Tibial nerve (tissue), 4 donors: ENCODE data around the gene RNU1-3. TPM values are rescaled to one million over a fixed set of nuclear protein-coding genes. Genes with fewer than 3 reads are reported as not detected.
"Not testable (repeated sequence)": the region's sequence is repeated elsewhere in the genome, so short reads cannot be mapped to it uniquely, and the experiment has no call there.

Experiments used
- DNase-seq, 2 donors: peaks; one replicate each; pipeline ENCODE4 v3.0.0-alpha.2; 2019; ENCODE audit warnings: low spot score in 2 of 2
- H3K27ac ChIP-seq, 4 donors: fragments of 200-600 bp; sonication (generic) in 3 of 4; one replicate each; pipeline ENCODE4 v1.5.1; 2017 to 2019; ENCODE audit warnings: mild to moderate bottlenecking in 1 of 4
- H3K27me3 ChIP-seq, 2 donors: fragments of 200-600 bp; sonication (generic) in 1 of 2; one replicate each; pipeline versions ENCODE4 v1.5.1 to v1.6.0; 2017 to 2019
- H3K36me3 ChIP-seq, 3 donors: fragments of 200-600 bp; sonication (generic); one replicate each; pipeline ENCODE4 v1.5.1; 2018 to 2019
- H3K4me1 ChIP-seq, 4 donors: fragments of 200-600 bp; sonication (generic) in 3 of 4; one replicate each; pipeline ENCODE4 v1.5.1; 2017 to 2019
- H3K4me3 ChIP-seq, 4 donors: fragments of 200-600 bp; sonication (generic) in 3 of 4; one replicate each; pipeline ENCODE4 v1.5.1; 2017 to 2019; ENCODE audit warnings: mild to moderate bottlenecking in 1 of 4, moderate library complexity in 1 of 4
- H3K9me3 ChIP-seq, 4 donors: fragments of 200-600 bp; sonication (generic) in 3 of 4; one replicate each; pipeline ENCODE4 v1.5.1; 2017 to 2019
- EP300 ChIP-seq, 2 donors: sonication (generic); formaldehyde crosslinking; IDR thresholded peaks; one replicate each; pipeline ENCODE4 v1.6.1; 2017; ENCODE audit warnings: antibody characterized with exemption in 2 of 2, mild to moderate bottlenecking in 1 of 2
- POLR2A ChIP-seq, 2 donors: fragments of 450-650 bp; IDR thresholded peaks; one replicate each; pipeline ENCODE4 v1.6.1; 2017; ENCODE audit warnings: antibody characterized with exemption in 2 of 2, mild to moderate bottlenecking in 2 of 2, moderate library complexity in 2 of 2
- WGBS, 2 donors: methylation state at CpG; one replicate each; pipeline ENCODE4 v1.1.5; 2018; 5-methylcytosine and 5-hydroxymethylcytosine counted together
- total RNA-seq, 4 donors: library from RNA; depleted of rRNA; stranded (reverse); fragments of >200 nt; gene quantifications; one replicate each; pipeline ENCODE4 v1.1.0, GENCODE V29; 2016
- TF ChIP-seq, protein P1 (sequence below), 5 experiments: fragments of 200-600 bp in 3 of 5; fragments of 450-650 bp in 2 of 5; sonication (generic) in 3 of 5; IDR thresholded peaks; one replicate each; pipeline ENCODE4 v1.5.1; 2016 to 2019; ENCODE audit warnings: antibody characterized with exemption in 5 of 5, mild to moderate bottlenecking in 3 of 5, moderate library complexity in 2 of 5

Gene RNU1-3
- total RNA-seq, 4 donors from 2014 or later: under 0.01 TPM

DNA sequence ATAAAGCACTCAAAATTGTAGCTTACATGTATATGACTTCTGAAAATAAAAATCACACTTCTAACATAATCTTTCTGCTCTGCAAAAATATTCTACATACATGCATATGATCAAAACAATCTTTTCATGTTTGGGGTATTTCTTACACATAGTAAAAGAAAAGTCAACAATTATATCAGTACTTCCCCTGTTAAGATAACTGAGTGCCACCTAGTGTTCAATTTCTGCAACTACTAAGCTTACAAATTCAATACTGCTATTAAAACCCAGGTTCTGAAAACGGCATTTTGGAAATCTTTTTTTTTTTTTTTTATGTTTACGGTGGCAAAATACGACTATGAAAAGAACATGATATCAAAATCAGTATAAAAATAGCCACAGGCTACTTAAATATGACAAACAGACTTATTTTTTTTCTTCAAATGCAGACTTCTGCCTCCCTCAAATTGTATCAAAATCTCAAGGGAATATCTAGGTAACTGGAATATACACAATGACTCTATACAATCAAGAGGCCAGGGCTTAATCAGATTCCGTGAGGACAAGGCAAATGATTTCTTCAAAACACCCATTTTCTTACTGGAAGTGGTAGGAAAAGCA lies 18.1 kb upstream of the RNU1-3 start:
- not testable (repeated sequence) for H3K36me3 ChIP-seq, H3K4me1 ChIP-seq, DNase-seq, H3K9me3 ChIP-seq, H3K27ac ChIP-seq, H3K4me3 ChIP-seq
- WGBS, 2 donors: 1 to 6% methylated on average over 4 of the region's 4 CpGs
- peaks cover 0 to 13% of the 10 kb centered on the region in 2 donors for H3K27me3 ChIP-seq
- TF ChIP-seq, protein P1, sequence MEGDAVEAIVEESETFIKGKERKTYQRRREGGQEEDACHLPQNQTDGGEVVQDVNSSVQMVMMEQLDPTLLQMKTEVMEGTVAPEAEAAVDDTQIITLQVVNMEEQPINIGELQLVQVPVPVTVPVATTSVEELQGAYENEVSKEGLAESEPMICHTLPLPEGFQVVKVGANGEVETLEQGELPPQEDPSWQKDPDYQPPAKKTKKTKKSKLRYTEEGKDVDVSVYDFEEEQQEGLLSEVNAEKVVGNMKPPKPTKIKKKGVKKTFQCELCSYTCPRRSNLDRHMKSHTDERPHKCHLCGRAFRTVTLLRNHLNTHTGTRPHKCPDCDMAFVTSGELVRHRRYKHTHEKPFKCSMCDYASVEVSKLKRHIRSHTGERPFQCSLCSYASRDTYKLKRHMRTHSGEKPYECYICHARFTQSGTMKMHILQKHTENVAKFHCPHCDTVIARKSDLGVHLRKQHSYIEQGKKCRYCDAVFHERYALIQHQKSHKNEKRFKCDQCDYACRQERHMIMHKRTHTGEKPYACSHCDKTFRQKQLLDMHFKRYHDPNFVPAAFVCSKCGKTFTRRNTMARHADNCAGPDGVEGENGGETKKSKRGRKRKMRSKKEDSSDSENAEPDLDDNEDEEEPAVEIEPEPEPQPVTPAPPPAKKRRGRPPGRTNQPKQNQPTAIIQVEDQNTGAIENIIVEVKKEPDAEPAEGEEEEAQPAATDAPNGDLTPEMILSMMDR (IDR thresholded peaks at IDR 0.05): peak in 3 of 5 experiments; percentile 39 to 70 (median 44)

DNA sequence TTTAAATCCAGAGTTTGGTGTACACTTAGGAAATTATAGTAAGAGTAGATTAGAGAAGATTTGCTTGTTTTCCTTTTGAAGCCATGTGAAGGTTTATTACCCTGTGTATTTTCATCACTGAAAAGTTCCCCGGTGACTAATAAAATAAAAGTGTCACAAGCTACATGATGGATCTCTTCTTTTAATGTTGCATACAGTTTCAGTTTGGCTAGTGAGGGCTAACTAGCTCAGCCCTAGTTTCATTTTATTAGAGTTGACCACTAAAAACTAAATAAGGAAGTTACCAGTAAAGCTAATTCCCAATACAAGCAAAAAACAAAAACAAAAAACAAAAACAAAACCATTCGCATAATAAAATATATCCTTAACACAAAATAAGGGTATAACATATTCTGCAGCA lies 17.4 kb upstream of the RNU1-3 start:
- WGBS, 2 donors: 2 to 4% methylated on average over 2 of the region's 2 CpGs

DNA sequence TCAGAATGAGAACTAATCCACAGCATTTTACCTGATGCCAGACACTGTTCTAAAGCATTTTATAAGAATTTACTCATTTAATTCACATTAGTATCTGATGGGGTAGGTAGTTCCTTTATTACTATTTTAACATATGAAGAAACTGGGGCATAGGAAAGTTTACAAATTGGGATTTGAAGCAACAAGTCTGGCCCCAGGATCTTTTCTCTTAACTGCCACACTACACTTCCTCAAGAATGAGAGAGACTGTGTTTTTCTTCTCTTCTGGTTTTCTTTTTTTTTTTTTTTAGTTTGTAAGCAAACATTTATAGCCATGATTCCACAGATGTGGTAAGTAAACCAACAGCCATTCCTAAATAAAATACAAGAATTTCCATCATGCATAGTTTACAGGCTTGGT lies 16.1 kb upstream of the RNU1-3 start:
- peaks cover 0 to 20% of the 10 kb centered on the region in 2 donors for H3K27me3 ChIP-seq
- not testable (repeated sequence) for H3K4me3 ChIP-seq, DNase-seq, H3K4me1 ChIP-seq, H3K36me3 ChIP-seq, H3K9me3 ChIP-seq, H3K27ac ChIP-seq

More for the DNA sequence above, 17.4 kb upstream of the RNU1-3 start:
- H3K27me3 ChIP-seq: peaks cover 0 to 17% of the 10 kb centered on the region in 2 donors
- not testable (repeated sequence) for DNase-seq, H3K4me3 ChIP-seq, H3K4me1 ChIP-seq, H3K27ac ChIP-seq, H3K36me3 ChIP-seq, H3K9me3 ChIP-seq

DNA sequence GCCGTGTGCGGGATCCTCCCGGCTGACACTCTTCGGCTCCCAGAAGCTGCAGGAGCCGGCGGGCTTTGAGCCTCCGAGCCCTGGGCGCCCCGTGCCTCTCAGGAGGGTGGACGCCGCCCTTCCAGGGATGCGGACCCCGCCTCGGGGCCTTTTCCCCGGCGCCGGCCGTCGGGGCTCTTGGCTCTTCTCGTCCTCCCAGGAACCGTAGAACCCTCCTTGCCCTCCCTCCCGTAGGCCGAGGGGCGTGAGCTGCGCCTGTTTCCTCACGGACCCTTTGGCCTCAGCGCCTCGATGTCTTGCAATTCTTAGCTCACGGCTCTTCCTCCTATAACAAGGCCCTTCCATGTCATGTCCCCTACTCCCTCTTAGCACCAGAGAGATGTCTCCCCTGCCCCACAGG lies 13.6 kb upstream of the RNU1-3 start:
- not testable (repeated sequence) for H3K27ac ChIP-seq, H3K4me3 ChIP-seq, H3K9me3 ChIP-seq, DNase-seq, H3K4me1 ChIP-seq, H3K36me3 ChIP-seq
- peaks cover 0 to 13% of the 10 kb centered on the region in 2 donors for H3K27me3 ChIP-seq
- 31 to 49% methylated on average over 15 to 21 of the region's 29 CpGs for WGBS, 2 donors

DNA sequence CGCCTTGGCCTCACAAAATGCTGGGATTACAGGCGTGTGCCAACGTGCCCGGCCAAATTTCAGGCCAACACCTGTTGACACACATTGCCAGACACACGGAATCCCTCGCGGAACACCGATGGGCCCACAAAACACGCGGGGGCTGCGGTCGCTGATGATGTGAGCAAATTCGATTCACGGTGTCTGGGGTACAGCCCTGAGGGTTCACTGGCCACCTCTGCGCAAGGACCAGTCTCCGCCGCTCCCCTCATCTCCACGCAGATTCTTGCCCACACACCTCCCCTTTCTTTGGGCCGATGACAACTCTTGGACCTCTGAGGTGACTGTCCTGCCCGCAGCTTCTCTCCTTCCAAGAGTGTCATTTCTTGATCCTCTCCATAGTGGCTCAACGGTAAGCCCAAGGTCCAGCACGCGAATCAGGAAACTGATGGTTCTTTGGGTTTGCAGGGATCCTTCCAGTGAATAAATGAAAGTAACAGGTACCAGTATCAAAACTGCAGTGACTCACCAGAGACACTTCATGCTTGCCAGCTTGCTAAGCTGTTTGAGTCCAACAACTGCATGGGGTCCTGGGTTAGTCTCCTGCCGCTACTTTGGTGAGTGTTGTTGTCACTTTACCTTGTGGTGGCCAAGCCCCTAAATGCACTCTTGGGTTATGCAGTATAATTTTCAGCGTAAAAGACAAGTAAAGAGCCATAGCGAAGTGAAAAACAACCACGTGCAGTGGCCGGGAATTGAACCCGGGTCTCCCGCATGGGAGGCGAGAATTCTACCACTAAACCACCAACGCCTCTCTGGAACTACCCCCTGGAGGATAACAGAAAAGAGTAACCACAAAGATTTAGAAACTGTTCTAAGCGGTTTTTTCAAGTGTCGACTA lies 11.0 kb upstream of the RNU1-3 start:
- no peak for DNase-seq
- no peaks in the 10 kb centered on the region for H3K9me3 ChIP-seq
- H3K27ac ChIP-seq: no peak overlapping the region
- H3K27me3 ChIP-seq: peaks cover 0 to 13% of the 10 kb centered on the region in 2 donors
- no peak overlapping the region for H3K4me3 ChIP-seq
- H3K36me3 ChIP-seq: no peaks in the 10 kb centered on the region
- no peaks in the 10 kb centered on the region for H3K4me1 ChIP-seq
- TF ChIP-seq, protein P1 (IDR thresholded peaks at IDR 0.05): no peak
- TF ChIP-seq POLR2A (IDR thresholded peaks at IDR 0.05) (no peak), EP300 (IDR thresholded peaks at IDR 0.05) (no peak)
- WGBS, 2 donors: 66 to 73% methylated on average over 34 of the region's 34 CpGs

DNA sequence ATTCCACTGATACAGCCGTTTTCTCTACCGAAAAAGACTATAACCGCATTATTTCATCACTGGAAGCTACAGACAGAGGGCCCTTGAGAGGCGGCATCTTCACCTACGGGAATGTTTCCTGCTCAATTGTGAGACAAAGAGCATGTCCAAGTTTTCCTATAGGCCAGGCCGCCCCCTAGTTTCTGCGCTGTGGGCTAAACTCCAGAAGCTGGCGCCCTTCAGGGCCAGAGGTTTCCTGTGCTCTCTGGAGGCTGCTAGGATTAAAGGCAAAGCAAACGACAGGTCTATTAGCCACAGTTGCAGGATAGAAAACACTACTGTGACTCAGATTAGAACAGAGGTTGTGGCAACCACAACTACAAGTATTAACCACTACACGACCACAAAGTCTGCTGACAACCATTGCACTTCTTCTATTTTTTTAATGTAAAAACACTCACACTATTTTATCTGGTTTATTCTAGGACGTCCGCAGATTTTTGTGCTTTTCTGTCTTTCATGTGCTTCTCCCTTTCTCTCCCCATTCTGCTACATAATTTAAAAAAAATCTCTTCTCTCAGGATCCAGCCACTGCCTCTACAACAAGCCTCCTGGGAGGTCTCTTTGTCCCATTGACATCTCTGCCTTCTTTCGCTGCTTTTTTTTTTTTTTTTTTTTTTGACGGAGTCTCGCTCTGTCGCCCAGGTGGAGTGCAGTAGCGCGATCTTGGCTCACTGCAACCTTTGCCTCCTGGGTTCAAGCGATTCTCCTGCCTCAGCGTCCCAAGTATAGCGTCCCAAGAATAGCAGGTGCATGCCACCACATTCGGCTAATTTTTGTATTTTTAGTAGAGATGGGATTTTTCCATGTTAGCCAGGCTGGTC lies 10.1 kb upstream of the RNU1-3 start:
- peaks cover 0 to 13% of the 10 kb centered on the region in 2 donors for H3K27me3 ChIP-seq
- not testable (repeated sequence) for H3K4me1 ChIP-seq, H3K4me3 ChIP-seq, H3K9me3 ChIP-seq, DNase-seq, H3K36me3 ChIP-seq, H3K27ac ChIP-seq
- 64 to 70% methylated on average over 22 of the region's 22 CpGs for WGBS, 2 donors

DNA sequence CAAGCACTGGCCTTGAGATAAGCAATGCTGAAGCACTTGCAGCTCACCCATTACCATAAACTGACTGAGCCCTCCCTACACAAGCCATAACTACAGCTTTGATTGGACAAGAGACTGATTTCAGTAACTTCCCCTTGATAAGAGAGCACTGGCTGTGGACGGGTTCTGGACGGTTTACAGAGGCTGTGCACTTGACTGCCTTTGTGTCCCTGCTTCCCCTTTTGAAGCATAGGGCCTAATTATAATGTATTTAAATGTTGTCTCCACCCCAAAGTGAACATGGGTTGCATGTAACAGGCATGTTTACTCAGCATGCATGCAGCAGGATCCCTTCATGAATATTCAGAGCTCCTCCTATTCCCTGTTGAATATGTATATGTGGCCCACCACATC lies 8.4 kb upstream of the RNU1-3 start:
- not testable (repeated sequence) for DNase-seq, H3K27me3 ChIP-seq, H3K9me3 ChIP-seq, H3K36me3 ChIP-seq, H3K27ac ChIP-seq, H3K4me3 ChIP-seq, H3K4me1 ChIP-seq
- WGBS, 2 donors: no CpG with 5 or more reads among the region's 2 CpGs

DNA sequence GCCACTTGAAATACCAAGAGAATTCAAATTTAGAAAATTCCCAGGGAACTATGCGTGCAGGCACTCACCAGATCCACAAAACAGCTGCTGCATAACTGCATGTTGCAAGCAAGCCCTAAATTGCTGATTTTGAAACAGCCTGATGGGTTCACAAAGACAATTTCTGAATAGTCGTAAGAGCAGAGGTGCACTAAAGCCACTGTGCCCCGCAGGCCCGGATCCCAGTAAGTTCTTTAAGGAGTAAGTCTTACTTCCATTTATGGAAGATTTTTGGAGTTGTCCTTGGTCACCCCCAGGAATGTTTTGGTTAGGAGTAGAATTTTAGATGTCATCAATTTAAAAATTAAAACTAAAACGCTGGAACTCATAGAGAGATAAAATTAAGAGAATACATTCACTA lies 7.2 kb upstream of the RNU1-3 start:
- not testable (repeated sequence) for H3K27ac ChIP-seq, H3K9me3 ChIP-seq, H3K27me3 ChIP-seq, H3K4me3 ChIP-seq, H3K36me3 ChIP-seq, H3K4me1 ChIP-seq, DNase-seq
- WGBS, 2 donors: 52 to 54% methylated on average over 5 of the region's 5 CpGs

DNA sequence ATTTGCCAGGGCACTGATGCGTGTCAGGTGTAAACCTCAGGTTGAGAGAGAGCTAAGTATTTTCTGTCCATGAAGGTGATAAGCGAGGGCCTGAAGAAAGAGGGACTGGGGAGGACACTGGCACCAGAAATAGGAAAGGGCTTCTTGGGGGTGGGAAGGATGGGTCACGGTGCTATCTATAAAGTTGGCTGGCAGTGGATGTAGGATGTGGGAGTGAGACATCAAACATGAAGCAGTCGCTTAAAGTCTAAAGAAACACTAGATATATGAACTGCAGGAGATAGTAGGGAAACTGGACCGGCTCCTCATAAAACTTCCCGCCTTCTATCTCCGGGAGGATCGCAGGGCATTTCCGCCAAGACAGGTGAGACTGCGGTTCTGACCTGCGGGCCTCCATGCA lies 912 bp downstream of the RNU1-3 start:
- no CpG with 5 or more reads among the region's 11 CpGs for WGBS, 2 donors
- H3K9me3 ChIP-seq, H3K4me1 ChIP-seq, H3K27ac ChIP-seq, H3K36me3 ChIP-seq, DNase-seq, H3K27me3 ChIP-seq, H3K4me3 ChIP-seq: not testable (repeated sequence)

DNA sequence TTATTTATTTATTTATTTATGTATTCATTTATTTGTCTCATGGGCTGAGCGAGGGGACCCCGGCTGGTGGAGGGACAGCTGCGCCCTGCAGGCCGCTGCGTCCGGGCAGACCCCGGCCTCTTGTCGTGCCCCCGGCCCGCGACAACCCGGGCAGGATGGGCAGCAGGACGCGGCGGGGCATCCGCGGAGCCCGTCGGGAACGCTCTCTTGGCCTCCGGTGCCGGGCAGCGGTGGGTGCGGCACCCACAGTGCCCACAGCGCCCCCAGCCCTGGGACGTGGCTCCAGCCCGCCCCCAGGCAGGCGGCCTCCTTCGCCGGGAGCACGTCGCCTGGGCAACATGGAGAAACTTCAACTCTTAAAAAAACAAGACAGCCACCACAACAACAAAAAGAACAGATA lies 8.5 kb downstream of the RNU1-3 start:
- H3K4me1 ChIP-seq, H3K27ac ChIP-seq, DNase-seq, H3K4me3 ChIP-seq, H3K27me3 ChIP-seq, H3K9me3 ChIP-seq, H3K36me3 ChIP-seq: not testable (repeated sequence)
- 74 to 80% methylated on average over 12 to 13 of the region's 32 CpGs for WGBS, 2 donors
